ENCODE measurements around the gene RHEX. TPM values are rescaled to one million over a fixed set of nuclear protein-coding genes. Genes with fewer than 3 reads are reported as not detected.

The RHEX gene
- total and polyA plus RNA-seq, 2 donors (not counting 1 experiment from before 2014, with no cell fraction given): 1.8 to 12.8 TPM

GRCh38 chr1:206081856-206082255 is 28.9 kb downstream of the RHEX start:
- Histone ChIP-seq H3K79me2 (ENCODE audit: control insufficient read depth, insufficient read depth, low read length) (no peaks in the 10 kb centered on the region), H3K4me3 (ENCODE audit: control extremely low read depth in 1 of 5, extremely low read depth in 1 of 5, insufficient read depth in 1 of 5, low read depth in 2 of 5, low read length in 4 of 5) (no peak overlapping the region), H3K36me3 (replicated peaks in 1 of 2; ENCODE audit: control extremely low read depth in 1 of 2, control insufficient read depth in 1 of 2, extremely low read depth in 1 of 2, insufficient read depth in 2 of 2, low read length in 1 of 2) (no peaks in the 10 kb centered on the region), H3K27ac (ENCODE audit: low read length in 2 of 2) (no peak overlapping the region), H3K9ac (ENCODE audit: low read length) (no peak overlapping the region), H2AFZ (ENCODE audit: insufficient read depth, low read depth, low read length, poor library complexity, severe bottlenecking) (no peak overlapping the region), H3K27me3 (replicated peaks in 1 of 4; ENCODE audit: control extremely low read depth in 1 of 4, control insufficient read depth in 3 of 4, insufficient read depth in 4 of 4, low read length in 3 of 4) (no peaks in the 10 kb centered on the region), H3K4me1 (ENCODE audit: control insufficient read depth in 2 of 2, insufficient read depth in 2 of 2, low read length in 2 of 2) (peaks cover 13 to 19% of the 10 kb centered on the region in 2 donors), H3K9me3 (ENCODE audit: control extremely low read depth in 1 of 3, control insufficient read depth in 2 of 3, insufficient read depth in 1 of 3, low read length in 2 of 3) (no peaks in the 10 kb centered on the region), H4K20me1 (ENCODE audit: control insufficient read depth, insufficient read depth, low read length, poor library complexity, severe bottlenecking) (no peaks in the 10 kb centered on the region), H3K4me2 (replicated peaks; ENCODE audit: low read depth, low read length, poor library complexity, severe bottlenecking) (no peak overlapping the region)
- Mint-ChIP-seq H3K4me1 (peaks cover 28% of the 10 kb centered on the region), H3K27ac (peak overlapping the region; percentile 8), H3K27me3 (no peaks in the 10 kb centered on the region), H3K9me3 (ENCODE audit: insufficient read depth) (no peaks in the 10 kb centered on the region), H3K4me3 (no peak overlapping the region)
- POLR2A ChIA-PET: interaction anchor here (1.4 to 1.7 kb wide), 2 partner anchors 10 to 27 kb away, joined by 4 to 6 read pairs; no protein-coding TSS in a partner anchor
- TF ChIP-seq CTCF (IDR thresholded peaks at IDR 0.05): no peak
- TF ChIP-seq EZH2 (IDR thresholded peaks at IDR 0.05; ENCODE audit: borderline replicate concordance, insufficient read depth, low read depth, low read length, poor library complexity, severe bottlenecking): no peak
- WGBS (ENCODE audit: insufficient coverage): 89% methylated on average over 3 of the region's 5 CpGs
- CTCF ChIA-PET: interaction anchor here (1.0 to 7.3 kb wide), 5 partner anchors 18 to 104 kb away, joined by 3 to 44 read pairs (median 7); no protein-coding TSS in a partner anchor
- intact Hi-C loops (cut with micrococcal nuclease): no loop called here
- DNase-seq (no peak), ATAC-seq (ENCODE audit: low read depth) (no peak)

DNA sequence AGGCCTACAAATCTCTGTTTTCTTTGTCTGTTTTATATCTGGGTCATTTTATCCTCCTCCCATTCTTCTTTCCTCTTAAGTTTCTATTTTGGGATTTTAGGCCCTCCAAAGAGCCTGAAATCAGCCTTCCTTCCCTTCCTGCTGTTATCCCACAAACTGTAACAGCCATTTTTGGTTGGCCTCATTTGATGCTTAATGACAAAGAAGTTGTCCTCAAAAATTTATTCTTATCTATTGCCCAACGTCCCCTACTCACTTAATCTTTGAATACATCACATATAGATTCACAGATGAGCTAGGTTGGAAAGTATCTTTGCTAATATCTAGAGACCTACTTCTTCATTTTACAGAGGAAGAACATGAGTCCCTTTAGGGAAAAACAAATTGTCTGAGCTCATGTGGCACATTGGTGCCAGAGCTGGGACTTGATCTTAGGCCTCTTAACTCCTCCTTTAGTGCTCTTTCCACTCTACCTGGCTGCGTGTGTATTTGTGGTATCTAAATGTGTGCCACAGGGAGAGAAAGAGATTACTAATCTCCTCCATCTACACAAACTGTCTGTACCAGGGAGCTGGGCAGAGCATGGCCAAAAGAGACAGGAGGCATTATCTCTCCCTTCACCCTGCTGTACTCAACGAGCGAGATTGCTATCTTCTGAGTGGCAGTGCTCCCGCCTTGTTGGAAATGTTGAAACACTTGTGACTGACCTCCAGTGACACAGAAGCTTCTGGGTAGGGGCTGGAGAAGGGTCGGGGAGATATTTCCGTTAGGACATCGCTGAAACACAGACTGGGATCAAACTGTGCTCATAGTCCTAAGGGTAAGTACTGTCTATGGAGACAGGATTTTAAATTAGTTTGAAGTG is 30.1 kb downstream of the RHEX start:
- ATAC-seq (ENCODE audit: low read depth) (no peak), DNase-seq (no peak)
- POLR2A ChIA-PET: interaction anchor here (0.9 to 1.7 kb wide), 2 partner anchors 9 to 43 kb away, joined by 5 to 6 read pairs; no protein-coding TSS in a partner anchor
- Histone ChIP-seq H4K20me1 (ENCODE audit: control insufficient read depth, insufficient read depth, low read length, poor library complexity, severe bottlenecking) (no peaks in the 10 kb centered on the region), H3K27ac (ENCODE audit: low read length in 2 of 2) (no peak overlapping the region), H3K9me3 (ENCODE audit: control extremely low read depth in 1 of 3, control insufficient read depth in 2 of 3, insufficient read depth in 1 of 3, low read length in 2 of 3) (no peaks in the 10 kb centered on the region), H3K79me2 (ENCODE audit: control insufficient read depth, insufficient read depth, low read length) (no peaks in the 10 kb centered on the region), H3K9ac (ENCODE audit: low read length) (no peak overlapping the region), H3K36me3 (replicated peaks in 1 of 2; ENCODE audit: control extremely low read depth in 1 of 2, control insufficient read depth in 1 of 2, extremely low read depth in 1 of 2, insufficient read depth in 2 of 2, low read length in 1 of 2) (no peaks in the 10 kb centered on the region), H3K27me3 (replicated peaks in 1 of 4; ENCODE audit: control extremely low read depth in 1 of 4, control insufficient read depth in 3 of 4, insufficient read depth in 4 of 4, low read length in 3 of 4) (no peaks in the 10 kb centered on the region), H3K4me1 (ENCODE audit: control insufficient read depth in 2 of 2, insufficient read depth in 2 of 2, low read length in 2 of 2) (peaks cover 13 to 19% of the 10 kb centered on the region in 2 donors), H3K4me2 (replicated peaks; ENCODE audit: low read depth, low read length, poor library complexity, severe bottlenecking) (no peak overlapping the region), H3K4me3 (ENCODE audit: control extremely low read depth in 1 of 5, extremely low read depth in 1 of 5, insufficient read depth in 1 of 5, low read depth in 2 of 5, low read length in 4 of 5) (no peak overlapping the region), H2AFZ (ENCODE audit: insufficient read depth, low read depth, low read length, poor library complexity, severe bottlenecking) (peak overlapping the region; percentile 1)
- CTCF ChIA-PET: interaction anchor here (0.7 to 7.3 kb wide), 6 partner anchors 17 to 99 kb away, joined by 3 to 44 read pairs (median 6); no protein-coding TSS in a partner anchor
- TF ChIP-seq CTCF (IDR thresholded peaks at IDR 0.05): no peak
- no peak for TF ChIP-seq EZH2 (IDR thresholded peaks at IDR 0.05; ENCODE audit: borderline replicate concordance, insufficient read depth, low read depth, low read length, poor library complexity, severe bottlenecking)
- Mint-ChIP-seq H3K4me1 (peaks cover 26% of the 10 kb centered on the region), H3K4me3 (no peak overlapping the region), H3K9me3 (ENCODE audit: insufficient read depth) (no peaks in the 10 kb centered on the region), H3K27ac (peak overlapping the region; percentile 33), H3K27me3 (no peaks in the 10 kb centered on the region)
- intact Hi-C loops (cut with micrococcal nuclease): no loop called here
- WGBS (ENCODE audit: insufficient coverage): 98% methylated on average over 4 of the region's 8 CpGs
